Testis (tissue), 3 donors: ENCODE measurements around the gene PDE4B. TPM values are rescaled to one million over a fixed set of nuclear protein-coding genes. Genes with fewer than 3 reads are reported as not detected.

Source experiments
- DNase-seq: peaks from one replicate; pipeline ENCODE4 v3.0.0-alpha.2; 2019
- H3K27ac ChIP-seq, 2 donors: fragments of 200-600 bp; sonication (generic); one replicate each; pipeline ENCODE4 v1.5.1; 2019
- H3K27me3 ChIP-seq: fragments of 200-600 bp; sonication (generic); one replicate; pipeline ENCODE4 v1.5.1; 2019
- H3K36me3 ChIP-seq: fragments of 200-600 bp; sonication (generic); one replicate; pipeline ENCODE4 v1.5.1; 2017; ENCODE audit warnings: low read depth; ENCODE audit errors: missing control alignments
- H3K4me1 ChIP-seq: fragments of 200-600 bp; sonication (generic); one replicate; pipeline ENCODE4 v1.5.1; 2019
- H3K4me3 ChIP-seq, 2 donors: fragments of 200-600 bp; sonication (generic); one replicate each; pipeline ENCODE4 v1.5.1; 2017 to 2019
- H3K9me3 ChIP-seq: fragments of 200-600 bp; sonication (generic); one replicate; pipeline ENCODE4 v1.5.1; 2017
- POLR2A ChIP-seq: fragments of 450-650 bp; IDR thresholded peaks from one replicate; pipeline ENCODE4 v1.6.1; 2017; ENCODE audit warnings: antibody characterized with exemption, mild to moderate bottlenecking, moderate library complexity
- WGBS, 2 donors: methylation state at CpG; one replicate each; pipeline ENCODE4 v1.1.5; 2018; 5-methylcytosine and 5-hydroxymethylcytosine counted together
- intact Hi-C: fragments of 100-400 bp; cut with DNase I; formaldehyde crosslinking; loops from one replicate; pipeline ENCODE4 v1.15.1; 2023; ENCODE audit warnings: low total_unique reads
- polyA plus RNA-seq: library from polyadenylated mRNA; stranded (reverse); fragments of 350-450 nt; fragmentation: Illumina TruSeq; extraction: RNeasy Lipid Tissue Mini Kit (QIAGEN cat#74804); gene quantifications from one replicate; pipeline ENCODE4 v1.2.3, GENCODE V29; 2014; ENCODE audit warnings: low read depth, low replicate concordance; ENCODE audit not compliant: insufficient read depth
- total RNA-seq, 2 donors: library from RNA; depleted of rRNA; stranded (reverse); fragments of >200 nt; gene quantifications; one replicate each; pipeline ENCODE4 v1.2.3, GENCODE V29; 2016
- TF ChIP-seq, protein P1 (sequence below), 3 experiments: fragments of 450-650 bp in 2 of 3; fragments of 200-600 bp in 1 of 3; sonication (generic) in 1 of 3; IDR thresholded peaks; one replicate each; pipeline ENCODE4 v1.5.1; 2016 to 2019; ENCODE audit warnings: antibody characterized with exemption in 3 of 3, mild to moderate bottlenecking in 2 of 3, moderate library complexity in 1 of 3

Gene PDE4B
- total and polyA plus RNA-seq, 3 donors from 2014 or later: 11.5 to 16.1 (median 12.4) TPM

DNA sequence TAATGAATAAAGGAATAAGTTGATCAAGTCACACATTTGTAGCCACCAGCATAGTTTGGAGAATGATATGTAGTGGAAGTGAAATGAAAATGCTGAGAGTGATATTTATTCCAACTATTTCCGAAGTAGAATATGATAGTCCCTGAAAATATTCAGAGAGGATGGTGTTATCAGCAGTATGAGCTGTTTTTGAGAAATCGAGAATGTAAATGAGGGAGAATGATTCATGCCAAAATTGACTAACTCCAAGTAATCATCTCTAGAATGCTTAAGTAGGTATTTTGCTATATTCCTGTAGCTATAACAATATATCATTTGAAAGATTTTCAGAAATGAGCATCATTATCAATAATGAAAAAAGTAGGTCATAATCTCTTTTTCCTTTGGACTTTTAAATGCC is 178.9 kb downstream of the PDE4B start:
- Histone ChIP-seq H3K36me3 (no peaks in the 10 kb centered on the region), H3K4me3 (no peak overlapping the region), H3K4me1 (no peaks in the 10 kb centered on the region), H3K27me3 (no peaks in the 10 kb centered on the region), H3K9me3 (no peaks in the 10 kb centered on the region), H3K27ac (no peak overlapping the region)
- WGBS, 2 donors: 75 to 77% methylated on average over 2 of the region's 2 CpGs
- TF ChIP-seq POLR2A: no peak
- TF ChIP-seq, protein P1, sequence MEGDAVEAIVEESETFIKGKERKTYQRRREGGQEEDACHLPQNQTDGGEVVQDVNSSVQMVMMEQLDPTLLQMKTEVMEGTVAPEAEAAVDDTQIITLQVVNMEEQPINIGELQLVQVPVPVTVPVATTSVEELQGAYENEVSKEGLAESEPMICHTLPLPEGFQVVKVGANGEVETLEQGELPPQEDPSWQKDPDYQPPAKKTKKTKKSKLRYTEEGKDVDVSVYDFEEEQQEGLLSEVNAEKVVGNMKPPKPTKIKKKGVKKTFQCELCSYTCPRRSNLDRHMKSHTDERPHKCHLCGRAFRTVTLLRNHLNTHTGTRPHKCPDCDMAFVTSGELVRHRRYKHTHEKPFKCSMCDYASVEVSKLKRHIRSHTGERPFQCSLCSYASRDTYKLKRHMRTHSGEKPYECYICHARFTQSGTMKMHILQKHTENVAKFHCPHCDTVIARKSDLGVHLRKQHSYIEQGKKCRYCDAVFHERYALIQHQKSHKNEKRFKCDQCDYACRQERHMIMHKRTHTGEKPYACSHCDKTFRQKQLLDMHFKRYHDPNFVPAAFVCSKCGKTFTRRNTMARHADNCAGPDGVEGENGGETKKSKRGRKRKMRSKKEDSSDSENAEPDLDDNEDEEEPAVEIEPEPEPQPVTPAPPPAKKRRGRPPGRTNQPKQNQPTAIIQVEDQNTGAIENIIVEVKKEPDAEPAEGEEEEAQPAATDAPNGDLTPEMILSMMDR (IDR thresholded peaks at IDR 0.05): no peak
- DNase-seq: no peak
- intact Hi-C loops: no loop called here

GRCh38 chr1:65975708-65976107 is 183.0 kb downstream of the PDE4B start:
- 45 to 60% methylated on average over 1 of the region's 1 CpG for WGBS, 2 donors
- no peak for TF ChIP-seq POLR2A
- TF ChIP-seq, protein P1 (IDR thresholded peaks at IDR 0.05): no peak
- H3K27me3 ChIP-seq: no peaks in the 10 kb centered on the region
- no peak overlapping the region for H3K4me3 ChIP-seq
- DNase-seq: no peak
- no peaks in the 10 kb centered on the region for H3K4me1 ChIP-seq
- H3K27ac ChIP-seq: no peak overlapping the region
- intact Hi-C loops: no loop called here
- no peaks in the 10 kb centered on the region for H3K9me3 ChIP-seq
- no peaks in the 10 kb centered on the region for H3K36me3 ChIP-seq

GRCh38 chr1:65979136-65980044 is 186.7 kb downstream of the PDE4B start:
- 55 to 56% methylated on average over 7 of the region's 7 CpGs for WGBS, 2 donors
- H3K9me3 ChIP-seq: no peaks in the 10 kb centered on the region
- H3K27ac ChIP-seq: peak overlapping the region in 1 of 2 donors; percentile 43
- no peak overlapping the region for H3K4me3 ChIP-seq
- DNase-seq: peak; percentile 74
- no peaks in the 10 kb centered on the region for H3K4me1 ChIP-seq
- TF ChIP-seq, protein P1 (IDR thresholded peaks at IDR 0.05): no peak
- no peak for TF ChIP-seq POLR2A
- H3K36me3 ChIP-seq: no peaks in the 10 kb centered on the region
- intact Hi-C loops: no loop called here
- H3K27me3 ChIP-seq: no peaks in the 10 kb centered on the region

DNA sequence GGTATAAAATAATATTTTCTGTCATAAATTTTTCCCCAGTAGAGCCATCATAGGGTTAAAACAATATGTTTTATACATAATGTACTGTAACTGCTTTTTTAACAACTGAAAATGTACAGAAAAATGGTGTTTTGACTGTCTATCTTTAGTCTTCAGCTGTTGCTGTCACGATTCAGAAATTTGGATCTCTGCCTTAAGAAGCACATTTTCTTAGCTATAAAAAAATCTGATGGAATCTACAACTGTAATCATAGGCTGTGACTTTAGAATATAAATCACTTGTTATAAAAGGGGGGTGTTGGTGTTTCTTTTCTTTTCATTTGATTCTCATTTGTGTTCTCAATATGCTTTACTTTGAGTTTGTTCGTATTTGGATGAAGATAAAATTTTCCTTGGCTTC is 187.5 kb downstream of the PDE4B start:
- intact Hi-C loops: no loop called here
- TF ChIP-seq, protein P1 (IDR thresholded peaks at IDR 0.05): no peak
- no peak for TF ChIP-seq POLR2A
- no peak for DNase-seq
- Histone ChIP-seq H3K4me1 (no peaks in the 10 kb centered on the region), H3K27ac (no peak overlapping the region), H3K4me3 (no peak overlapping the region), H3K27me3 (no peaks in the 10 kb centered on the region), H3K9me3 (no peaks in the 10 kb centered on the region), H3K36me3 (no peaks in the 10 kb centered on the region)
- 63 to 69% methylated on average over 2 of the region's 2 CpGs for WGBS, 2 donors
